MV-4-11 (cell line): Measurements from ENCODE around the gene RELL2.

Experiments
- DNase-seq: peaks from one replicate; lab custom pipeline; 2025; lab: John Stamatoyannopoulos, UW

RELL2 gene

DNA sequence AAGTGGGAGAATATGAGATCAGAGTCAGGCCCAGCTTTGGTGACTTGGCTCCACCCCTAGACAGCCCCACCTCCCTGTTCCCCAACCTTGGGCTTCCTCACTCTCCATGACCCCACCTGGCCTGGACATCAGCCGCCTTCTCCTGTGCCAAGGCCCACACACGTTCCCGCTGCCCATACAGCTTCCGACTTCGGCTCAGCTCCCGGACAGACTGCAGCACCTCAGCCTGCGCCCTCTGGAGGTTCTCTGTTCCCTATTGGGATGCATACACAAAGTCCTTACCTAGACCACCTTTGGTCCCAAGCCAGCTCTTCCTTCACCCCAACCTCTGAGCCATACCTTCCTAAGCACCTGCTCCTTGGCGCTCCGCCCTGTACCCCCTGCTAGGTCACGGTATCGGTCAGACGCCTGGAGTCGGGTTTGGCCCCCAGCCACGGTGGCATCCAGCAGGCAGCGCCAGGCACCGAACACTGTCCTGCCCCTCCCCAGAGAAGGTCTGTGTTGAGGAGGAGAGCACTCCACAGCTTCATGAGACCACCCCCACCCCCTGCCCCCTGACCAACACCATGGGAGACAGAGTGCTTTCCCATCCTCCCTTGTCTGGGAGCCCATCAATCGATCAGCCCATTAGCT lies 12.4 kb downstream of the RELL2 start:
- DNase-seq = no peak

DNA sequence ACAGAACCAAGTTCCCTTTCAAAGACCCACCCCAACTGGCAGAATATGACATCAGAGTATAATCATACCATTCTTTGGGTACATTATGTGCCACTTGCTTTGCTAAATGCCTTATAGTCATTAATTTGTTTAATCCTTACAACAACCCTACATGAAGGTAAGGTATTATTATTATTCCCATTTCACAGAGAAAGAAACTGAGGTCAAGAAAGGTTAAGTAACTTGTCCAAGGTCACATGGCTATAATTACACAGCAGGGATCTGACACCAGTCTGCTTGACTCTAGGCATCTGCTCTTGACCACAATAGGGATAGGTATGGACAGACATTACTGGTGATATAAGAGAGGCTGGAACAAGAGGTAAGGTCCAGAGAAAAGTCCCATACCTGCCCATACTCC lies 13.2 kb downstream of the RELL2 start:
- no peak for DNase-seq

DNA sequence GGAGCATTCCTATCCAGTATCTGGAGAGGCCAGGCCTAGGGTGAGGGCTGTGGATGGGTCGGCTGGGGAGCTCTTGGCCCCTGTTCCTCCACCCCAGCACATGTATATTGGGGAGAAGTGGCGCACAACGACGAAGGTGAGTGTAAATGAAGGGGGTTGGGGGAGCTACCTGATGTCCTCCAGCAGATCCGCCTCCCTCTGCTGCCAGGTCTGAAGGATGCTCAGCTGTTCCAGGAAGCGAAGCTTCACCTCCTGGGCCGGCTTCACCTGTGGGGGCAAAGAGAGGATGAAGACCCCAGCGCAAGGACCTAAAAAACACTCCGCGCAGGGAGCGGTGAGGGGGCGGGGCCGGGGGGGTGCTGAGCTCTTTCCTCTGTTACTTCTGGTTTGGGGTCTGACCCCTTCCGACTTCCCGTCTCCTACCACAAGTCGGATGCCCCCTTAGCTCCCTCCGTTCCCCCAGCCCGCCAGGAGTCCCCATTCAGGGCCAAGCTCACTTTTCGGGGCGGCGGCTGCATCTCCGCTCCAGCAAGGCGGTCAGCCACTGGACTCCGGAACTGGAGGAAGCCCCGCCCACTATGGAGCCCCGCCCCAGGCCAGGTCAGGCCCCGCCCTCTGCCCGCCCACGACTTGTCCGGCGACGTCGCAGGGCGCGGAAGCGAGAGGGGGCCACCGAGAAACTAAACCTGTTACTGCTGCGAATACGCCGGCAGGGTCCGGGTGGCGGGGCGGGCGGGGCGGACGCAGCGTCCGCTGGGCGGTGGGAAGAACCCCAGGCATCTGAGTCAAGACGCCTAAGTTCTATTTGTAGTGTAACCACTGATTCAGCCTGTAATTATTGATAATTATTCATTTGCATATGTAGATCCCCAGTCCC lies 14.3 kb downstream of the RELL2 start, which contains the start of gene FCHSD1:
Gene FCHSD1, minus strand, starts transcription at position 568 of the 877 bp plus-strand sequence. Its CDS starts 50 bp downstream, at position 518.
- DNase-seq = peak; percentile 75

DNA sequence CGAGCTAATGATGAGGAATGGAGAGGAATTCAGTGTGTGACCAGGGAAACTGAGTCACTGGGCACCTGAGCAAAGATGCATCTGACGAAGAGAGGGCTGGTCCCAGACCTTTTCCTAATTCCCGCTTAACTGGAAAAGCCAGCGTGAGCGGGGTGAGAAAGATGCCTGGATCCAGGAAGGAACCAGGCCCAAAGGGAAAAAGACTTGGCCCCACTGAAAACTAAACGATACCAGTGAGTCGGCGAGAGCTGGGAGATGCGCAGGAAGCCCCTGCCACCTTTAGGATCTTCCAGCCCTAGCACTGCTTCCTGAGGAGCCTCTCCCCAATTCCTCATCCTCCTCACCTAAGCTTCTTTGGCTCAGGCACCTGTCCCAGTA lies 14.9 kb downstream of the RELL2 start:
- no peak for DNase-seq

DNA sequence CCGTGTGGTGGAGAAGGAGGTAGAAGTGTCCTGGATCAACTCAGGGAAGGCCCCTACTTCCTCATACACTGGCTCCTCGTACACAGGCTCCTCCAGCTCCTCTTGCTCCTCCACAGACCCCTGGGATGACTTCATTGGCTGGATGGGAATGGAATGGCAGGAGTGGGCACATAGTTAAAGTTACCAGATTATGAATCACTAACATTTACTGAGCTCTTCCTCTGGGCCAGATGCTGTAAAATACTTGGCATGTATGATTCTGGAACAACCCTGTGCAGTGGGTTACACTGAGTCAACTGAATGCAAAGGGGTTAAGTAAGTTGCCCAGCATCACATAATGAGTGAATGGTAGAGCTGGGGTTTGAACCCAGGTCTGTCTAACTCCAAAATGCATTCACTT lies 17.5 kb downstream of the RELL2 start:
- DNase-seq = no peak

DNA sequence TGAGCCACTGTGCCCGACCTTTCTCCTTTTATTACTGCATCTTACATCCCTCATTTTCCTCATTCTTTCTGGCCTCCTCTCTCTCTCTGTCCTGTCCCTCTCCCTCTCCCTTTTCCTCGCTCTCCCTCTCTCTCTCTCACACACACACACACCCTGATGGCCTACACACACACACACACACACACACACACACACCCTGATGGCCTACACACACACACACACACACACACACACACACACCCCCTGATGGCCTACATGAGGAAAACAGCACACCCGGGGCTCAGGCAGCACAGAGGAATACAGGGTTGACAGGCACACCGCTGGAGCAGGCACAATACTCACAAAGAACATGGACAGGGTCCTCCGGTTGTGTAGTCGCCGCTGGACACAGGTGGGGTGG lies 18.2 kb downstream of the RELL2 start:
- no peak for DNase-seq

DNA sequence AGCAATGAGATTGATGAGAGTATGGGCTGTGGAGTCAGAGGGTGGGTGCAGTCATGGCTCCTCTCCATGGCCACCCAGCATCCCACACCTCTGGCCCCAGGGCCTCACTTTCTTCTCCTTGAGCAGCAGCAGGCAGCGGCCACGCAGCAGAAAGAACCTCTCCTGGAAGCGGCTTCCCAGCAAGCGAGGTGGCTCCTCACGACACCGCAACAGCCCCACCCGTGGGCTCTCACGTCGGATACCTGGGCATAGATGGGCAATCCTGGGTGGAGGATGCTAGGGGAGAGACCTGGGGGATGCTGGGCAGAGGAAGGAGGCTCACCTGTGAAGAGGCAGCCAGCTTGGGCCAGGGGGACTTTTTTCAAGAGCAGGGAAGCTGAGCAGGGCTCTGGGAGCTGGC lies 19.6 kb downstream of the RELL2 start:
- no peak for DNase-seq

DNA sequence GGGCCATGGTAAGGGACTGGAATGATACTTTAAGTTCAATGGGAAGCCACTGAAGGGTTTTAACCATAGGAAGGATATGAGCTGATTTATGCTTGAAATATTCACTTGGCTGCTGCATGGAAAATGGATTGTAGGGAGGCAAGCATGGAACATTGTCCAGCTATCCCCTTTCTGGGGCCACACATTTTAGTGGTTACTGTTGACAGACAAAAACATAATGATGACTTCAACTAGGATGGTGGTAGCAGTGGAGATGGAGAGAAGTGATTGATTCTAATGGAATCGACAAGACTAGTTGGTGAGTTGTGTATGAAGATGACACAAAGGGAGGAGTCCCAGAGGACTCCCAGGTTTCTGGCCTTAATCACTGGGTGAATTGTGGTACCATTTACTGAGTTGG lies 20.6 kb downstream of the RELL2 start:
- no peak for DNase-seq

DNA sequence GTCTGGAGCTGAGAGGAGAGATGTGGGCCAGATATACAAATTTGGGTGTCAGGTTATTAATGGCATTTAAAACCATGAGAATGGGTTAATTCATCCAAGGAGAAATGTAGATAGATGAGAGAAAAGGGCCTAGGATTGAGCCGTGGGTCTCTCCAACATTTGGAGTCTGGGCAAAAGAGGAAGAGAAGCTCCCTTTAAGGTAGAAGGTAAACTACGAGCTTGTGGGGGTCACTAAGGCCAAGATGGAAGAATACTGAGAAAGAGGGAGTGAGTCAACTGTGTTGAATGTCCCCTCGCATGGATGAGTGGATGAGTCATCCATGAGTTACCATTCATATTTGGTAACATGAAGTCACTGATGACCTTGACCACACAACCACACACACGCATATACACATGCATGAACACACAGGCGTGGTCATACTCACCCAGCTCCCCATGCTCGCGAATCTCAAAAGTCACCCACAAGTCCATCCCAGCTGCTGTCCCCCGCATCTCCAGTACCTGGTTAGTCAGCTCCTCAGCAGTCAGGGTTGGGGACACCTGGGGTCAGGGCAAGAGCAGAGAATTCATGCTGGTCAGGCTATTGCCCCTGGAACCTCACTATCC lies 21.2 kb downstream of the RELL2 start:
- peak; percentile 65 for DNase-seq

DNA sequence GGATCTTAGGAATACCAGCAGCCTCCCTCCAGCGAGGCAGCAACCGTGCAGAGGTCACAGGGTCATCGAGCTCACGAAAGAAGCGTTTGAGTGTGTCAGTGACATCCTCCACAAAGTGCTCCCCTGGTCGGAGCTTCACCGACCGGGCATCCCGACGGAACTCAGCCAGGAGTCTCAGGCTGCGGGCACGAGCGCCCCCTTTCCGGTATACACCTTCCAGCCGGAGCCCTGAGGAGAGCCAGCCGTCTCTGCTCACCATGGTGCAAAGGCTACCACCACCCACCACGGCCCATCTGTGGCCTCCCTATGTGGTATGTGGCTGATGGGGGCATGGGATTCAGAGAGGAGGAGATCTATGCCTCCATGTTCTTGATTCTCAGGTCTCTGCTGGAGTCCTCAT lies 25.2 kb downstream of the RELL2 start:
- DNase-seq = no peak

DNA sequence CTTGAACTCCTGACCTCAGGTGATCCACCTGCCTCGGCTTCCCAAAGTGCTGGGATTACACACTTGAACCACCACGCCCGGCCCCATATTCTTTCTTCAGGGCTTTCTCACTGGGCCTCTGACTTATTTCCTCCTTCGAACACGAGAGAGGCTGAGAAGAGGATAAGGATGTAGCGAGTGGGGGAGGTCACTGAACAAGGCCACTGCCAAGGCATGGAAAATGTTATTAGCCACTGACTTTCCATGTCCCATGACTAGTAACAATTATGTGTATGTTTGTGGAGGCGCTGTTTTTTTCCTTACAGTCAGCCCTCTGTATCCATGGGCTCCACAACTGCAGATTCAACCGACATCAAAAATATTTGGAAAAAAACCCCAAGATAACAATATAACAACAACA lies 26.7 kb downstream of the RELL2 start:
- DNase-seq = no peak

DNA sequence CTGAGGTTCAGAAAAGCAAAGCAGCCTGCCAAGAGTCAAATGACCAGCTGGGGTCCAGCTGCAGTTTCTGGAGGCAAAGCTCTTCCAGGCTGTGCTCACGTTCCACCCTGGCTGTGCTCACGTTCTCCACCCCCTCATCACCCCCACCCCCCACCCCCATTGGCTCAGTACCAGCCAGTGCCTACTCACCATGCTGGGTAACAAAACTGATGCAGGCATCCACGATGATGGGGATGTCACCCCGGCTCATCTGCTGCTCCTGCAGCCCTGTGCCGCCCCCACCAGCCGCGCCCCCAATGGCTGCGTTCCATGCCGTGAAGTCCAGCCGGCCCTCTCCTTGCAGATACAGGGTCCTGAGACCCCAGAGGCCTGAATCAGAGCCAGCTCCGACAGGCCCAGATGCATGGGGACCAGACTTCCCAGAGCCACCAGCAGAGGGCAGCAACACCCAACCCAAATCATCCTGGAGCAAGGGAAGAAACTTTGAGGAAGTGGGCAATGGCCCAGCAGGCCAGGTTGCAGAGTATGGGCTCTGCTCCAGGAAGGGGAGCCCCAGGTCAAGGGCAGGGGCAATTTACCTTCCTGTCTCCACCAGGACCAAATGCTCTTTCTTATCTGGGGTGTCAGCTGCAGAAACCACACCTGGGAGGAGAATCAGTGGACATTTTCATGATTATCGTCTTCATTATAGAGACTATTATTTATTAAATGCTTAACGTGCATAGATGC lies 28.1 kb downstream of the RELL2 start:
- DNase-seq = peak; percentile 77

DNA sequence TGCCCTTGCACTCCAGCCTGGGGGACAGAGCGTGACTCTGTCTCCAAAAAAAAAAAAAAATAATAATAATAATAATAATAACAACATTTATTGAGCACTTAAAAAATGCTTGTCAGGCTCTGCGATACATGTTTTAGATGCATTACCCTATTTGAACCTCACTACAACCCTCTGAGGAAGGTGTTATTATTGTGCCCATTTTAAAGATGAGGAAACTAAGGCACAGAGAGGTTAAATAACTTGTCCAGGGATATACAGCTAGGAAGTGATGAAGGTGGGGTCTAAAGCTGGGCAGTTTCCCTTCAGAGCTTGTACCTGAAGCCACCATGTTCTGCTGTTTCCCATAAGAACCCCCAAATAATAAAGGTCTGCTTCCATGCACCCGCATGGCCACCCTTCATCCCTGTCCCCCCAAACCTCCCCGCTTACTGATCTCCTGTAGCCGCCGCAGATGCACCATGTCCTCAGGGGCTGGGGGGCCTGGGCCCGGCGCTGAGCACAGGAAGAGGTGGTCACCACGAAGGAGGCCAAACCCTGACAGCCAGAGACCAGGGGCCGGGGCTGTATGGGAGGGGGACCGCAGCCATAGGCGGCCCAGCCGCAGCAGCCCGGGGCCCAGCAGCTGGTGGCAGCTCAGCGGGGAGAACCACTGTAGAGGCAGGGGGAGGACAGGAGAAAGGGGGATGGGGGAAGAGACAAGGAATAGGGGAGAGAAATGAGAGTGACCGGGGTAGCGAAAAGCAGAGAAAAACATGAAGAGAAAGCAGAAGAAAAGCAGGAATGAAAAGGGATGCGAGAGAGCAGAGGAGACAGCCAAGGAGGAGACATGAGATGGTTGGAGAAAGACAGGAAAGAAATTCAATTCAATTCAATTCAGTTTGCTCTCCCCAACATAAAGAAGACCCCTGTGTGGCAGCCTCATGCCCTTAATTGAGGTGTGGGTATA lies 29.5 kb downstream of the RELL2 start:
- DNase-seq = no peak

DNA sequence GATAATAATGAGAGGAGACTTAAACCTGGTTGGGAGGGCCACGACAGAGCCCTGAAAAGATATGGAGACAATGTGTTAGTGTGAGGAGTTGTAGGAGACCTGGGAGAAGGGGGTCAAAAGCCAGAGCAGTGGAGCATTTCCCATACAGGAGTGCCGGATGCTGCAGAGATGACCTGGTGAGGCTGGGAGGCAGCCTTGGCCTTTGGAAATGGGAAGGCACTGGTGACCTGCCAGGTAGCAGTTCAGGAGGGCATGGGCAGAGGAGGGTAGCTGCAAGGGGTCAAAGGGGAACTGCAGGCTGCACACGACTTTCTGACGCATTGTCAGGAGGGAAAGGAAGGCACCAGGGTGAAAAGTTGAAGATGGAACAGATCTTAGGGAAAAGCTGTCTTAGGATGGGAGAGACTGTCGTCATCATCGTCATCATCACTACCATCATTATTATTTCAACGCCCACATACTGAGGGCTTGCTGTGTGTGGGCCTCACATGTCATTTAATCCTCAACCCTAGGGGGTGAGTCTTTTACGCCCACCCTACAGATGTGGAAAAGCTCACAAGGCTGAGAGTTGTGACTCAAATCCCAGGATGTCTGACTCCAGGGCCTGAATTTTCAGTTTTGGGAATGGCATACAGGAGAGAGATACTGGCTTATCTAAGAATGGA lies 31.9 kb downstream of the RELL2 start:
- no peak for DNase-seq

DNA sequence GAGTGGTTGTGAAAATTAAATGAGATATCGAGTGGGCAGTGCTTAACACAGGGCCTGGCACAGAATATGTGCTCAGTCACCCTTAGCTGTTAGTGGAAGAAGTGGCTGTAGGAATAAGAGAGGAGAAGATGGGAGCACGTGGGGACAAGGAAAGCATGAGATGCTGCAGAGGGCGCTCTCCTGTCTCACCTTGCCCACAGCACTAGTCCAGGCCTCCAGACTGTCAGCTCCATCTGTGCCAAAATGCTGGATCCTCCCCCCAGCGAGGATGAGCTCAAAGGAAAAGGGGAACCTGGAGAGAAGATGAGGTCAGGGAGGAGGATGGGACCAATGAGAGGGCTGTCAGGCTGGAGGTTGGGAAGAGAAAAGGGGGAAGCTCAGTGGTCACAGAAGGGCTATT lies 32.7 kb downstream of the RELL2 start:
- DNase-seq = no peak

DNA sequence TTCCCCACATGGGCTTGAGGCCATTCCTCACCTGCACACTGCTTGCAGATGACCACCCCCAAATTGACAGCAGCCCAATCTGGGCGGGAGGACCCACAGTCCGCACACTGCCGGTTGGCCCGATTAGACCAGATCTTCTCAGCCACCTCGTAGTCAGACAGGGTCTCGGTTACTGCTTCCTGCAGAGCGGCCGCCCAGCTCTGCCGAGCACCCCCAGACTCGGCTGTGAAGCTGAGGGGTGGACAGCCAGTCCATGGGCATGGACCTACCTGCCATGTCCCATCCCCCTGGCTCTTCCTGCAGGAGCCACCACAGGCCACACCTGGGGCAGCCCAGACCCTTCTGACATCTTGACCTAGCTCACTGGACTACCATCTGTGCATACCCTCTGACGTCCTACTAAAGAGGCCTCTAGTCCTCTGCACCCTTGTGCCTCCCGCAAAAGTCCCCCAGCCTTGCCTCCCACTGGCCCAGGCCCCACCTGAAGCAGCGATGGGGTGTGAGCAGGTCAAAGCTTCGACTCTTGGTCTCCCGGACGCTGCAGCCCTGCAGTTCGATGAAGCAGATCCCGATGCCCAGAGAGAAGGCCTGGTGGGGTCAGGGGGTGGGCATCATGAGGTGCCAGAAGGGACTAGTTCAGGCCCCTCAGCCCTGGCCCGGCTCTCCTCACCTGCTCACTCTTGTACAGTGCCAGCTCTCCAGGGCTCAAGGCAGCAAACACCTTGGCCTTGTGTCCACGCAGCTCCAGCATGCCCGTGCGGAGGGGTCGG lies 35.5 kb downstream of the RELL2 start:
- no peak for DNase-seq

DNA sequence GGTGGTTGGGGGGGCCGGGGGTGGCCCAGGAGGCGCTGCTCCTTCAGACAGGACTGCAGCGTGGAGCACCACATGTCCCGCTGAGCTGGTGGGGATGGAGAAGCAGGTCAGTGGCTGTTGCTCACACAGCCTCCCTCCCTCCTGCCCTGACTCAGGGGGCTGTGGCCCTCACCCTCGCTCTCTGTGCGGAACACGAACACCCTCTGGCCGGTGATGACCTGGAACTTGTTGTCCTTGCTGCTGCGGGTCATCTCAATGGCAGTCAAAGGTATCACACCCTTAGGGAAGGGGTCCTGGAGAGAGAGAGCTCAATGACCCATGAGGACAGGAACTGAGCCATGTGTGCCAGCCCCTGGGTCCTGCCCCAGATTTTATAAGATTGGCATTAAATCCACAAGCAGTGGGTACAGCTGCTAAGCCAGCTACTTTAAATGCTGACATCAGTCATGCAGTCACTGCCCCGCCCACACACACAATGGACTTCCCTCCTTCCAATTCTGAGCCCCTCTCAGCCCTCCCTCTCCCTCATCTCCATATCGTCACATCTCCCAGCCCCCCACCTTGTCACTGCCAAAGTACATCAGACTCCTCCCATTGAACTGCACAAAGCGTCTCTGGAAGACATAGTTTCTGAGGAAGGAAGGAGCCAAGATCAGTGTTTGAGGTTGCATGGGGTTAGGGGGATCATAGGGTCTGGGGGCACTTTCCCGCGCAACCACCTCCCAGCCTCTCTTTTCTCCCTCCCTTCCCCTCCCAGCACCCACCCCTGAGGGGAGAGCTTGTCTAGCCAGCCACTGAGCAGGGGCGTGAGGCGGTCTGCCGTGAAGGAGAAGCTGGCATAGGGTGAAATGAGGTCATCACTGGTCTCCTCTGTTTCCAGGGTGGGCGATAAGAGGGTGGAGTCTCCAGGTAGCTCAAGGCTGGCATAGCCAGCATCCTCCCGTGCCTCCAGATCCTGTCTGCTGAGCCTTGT lies 36.3 kb downstream of the RELL2 start:
- DNase-seq = no peak

DNA sequence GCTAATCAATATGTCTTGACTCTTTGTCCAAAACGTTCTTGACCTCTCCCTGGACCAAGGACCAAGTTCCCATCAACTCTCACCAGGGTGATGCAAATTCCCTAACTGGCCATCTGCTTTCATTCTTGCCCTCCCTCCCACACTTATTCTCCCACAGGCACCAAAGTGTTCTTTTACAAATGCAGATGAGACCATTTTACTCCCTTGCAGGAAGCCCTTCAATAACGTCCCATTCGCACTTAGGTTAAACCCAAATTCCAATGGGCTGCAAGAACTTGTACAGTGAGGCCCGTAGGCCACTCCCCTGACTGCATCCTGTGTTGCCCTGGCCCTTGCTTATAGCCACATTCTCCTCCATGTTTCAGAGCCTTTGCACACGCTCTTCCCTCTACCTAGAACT lies 38.0 kb downstream of the RELL2 start:
- DNase-seq = no peak

DNA sequence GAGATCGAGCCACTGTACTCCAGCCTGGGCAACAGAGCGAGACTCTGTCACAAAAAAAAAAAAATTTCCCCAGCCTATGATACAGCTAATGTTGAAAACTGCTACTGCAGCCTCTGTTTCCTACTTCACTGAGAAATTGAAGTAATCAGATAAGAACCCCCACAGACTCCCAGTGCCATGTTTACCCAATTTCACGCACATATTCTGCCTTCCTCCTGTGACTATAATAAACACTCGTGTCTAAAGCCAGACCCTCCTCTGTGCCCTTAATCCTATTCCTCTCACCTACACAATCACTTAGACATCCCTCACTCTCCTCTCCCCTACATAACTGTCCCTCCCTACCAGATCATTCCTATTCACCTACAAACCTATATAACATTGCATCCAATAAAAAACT lies 38.9 kb downstream of the RELL2 start:
- DNase-seq = no peak
